Measurements from ENCODE around the gene TNFSF15.

The TNFSF15 gene

GRCh38 chr9:114761523-114761922 lies 44.3 kb downstream of the TNFSF15 start:
- DNase-seq (ENCODE audit: low read depth in 2 of 2): no peak
- H3K4me3 ChIP-seq (replicated peaks in 1 of 2; ENCODE audit: low read depth in 2 of 2, low read length in 2 of 2): no peak overlapping the region
- no peak for TF ChIP-seq CTCF (IDR thresholded peaks at IDR 0.05; ENCODE audit: low read depth, low read length)

- no peak for DNase-seq (ENCODE audit: low read depth in 2 of 2)
- no peak for TF ChIP-seq CTCF (IDR thresholded peaks at IDR 0.05; ENCODE audit: low read depth, low read length)
- no peak overlapping the region for H3K4me3 ChIP-seq (replicated peaks in 1 of 2; ENCODE audit: low read depth in 2 of 2, low read length in 2 of 2)
Observed at GRCh38 chr9:114759512-114760341, 46.1 kb downstream of the TNFSF15 start.

GRCh38 chr9:114757984-114758383 lies 47.9 kb downstream of the TNFSF15 start:
- DNase-seq (ENCODE audit: low read depth in 2 of 2): no peak
- TF ChIP-seq CTCF (IDR thresholded peaks at IDR 0.05; ENCODE audit: low read depth, low read length): no peak
- no peak overlapping the region for H3K4me3 ChIP-seq (replicated peaks in 1 of 2; ENCODE audit: low read depth in 2 of 2, low read length in 2 of 2)

- no peak for TF ChIP-seq CTCF (IDR thresholded peaks at IDR 0.05; ENCODE audit: low read depth, low read length)
- no peak for DNase-seq (ENCODE audit: low read depth in 2 of 2)
- no peak overlapping the region for H3K4me3 ChIP-seq (replicated peaks in 1 of 2; ENCODE audit: low read depth in 2 of 2, low read length in 2 of 2)
Observed at GRCh38 chr9:114757395-114757794, 48.4 kb downstream of the TNFSF15 start.

- no peak for DNase-seq (ENCODE audit: low read depth in 2 of 2)
- no peak overlapping the region for H3K4me3 ChIP-seq (replicated peaks in 1 of 2; ENCODE audit: low read depth in 2 of 2, low read length in 2 of 2)
- TF ChIP-seq CTCF (IDR thresholded peaks at IDR 0.05; ENCODE audit: low read depth, low read length): no peak
Observed at GRCh38 chr9:114756920-114757319, 48.9 kb downstream of the TNFSF15 start.

GRCh38 chr9:114754581-114754980 lies 51.3 kb downstream of the TNFSF15 start:
- DNase-seq (ENCODE audit: low read depth in 2 of 2): no peak
- TF ChIP-seq CTCF (IDR thresholded peaks at IDR 0.05; ENCODE audit: low read depth, low read length): no peak
- H3K4me3 ChIP-seq (replicated peaks in 1 of 2; ENCODE audit: low read depth in 2 of 2, low read length in 2 of 2): no peak overlapping the region
